HG03097 (cell line): Measurements from ENCODE around the gene SOWAHD.
A peak's percentile ranks its signal among the peaks of the same experiment; 100 is the strongest.
"Not testable (repeated sequence)": the region's sequence is repeated elsewhere in the genome, so short reads cannot be mapped to it uniquely, and the experiment has no call there.

Experiments used
- ATAC-seq: cut with Tn5 transposase; IDR thresholded peaks from one replicate; pipeline ENCODE4 v1.9.1; 2021; ENCODE audit not compliant: unreplicated experiment, low FRiP score

SOWAHD gene

DNA sequence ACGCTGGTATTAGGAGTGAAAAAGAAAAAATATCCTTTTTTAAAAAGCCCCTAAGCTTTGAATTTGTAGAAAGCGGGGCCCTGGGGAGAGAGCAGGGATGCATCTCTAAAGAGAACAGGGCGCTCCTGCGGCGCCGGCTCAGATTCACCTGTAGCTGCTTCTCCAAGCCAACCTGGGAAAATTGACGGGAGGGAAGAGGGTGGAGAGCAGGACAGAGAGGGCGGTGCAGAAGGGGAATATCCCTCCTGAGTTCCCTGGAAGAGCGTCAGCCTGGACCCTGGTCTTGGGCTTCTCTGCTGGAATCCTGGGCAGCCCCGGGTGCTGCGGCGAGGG is 776 bp upstream of the SOWAHD start:
- no peak for ATAC-seq

GRCh38 chrX:119758731-119759247 is 401 bp downstream of the SOWAHD start:
- ATAC-seq = no peak

- no peak for ATAC-seq
Observed at GRCh38 chrX:119759248-119759766, 919 bp downstream of the SOWAHD start.

DNA sequence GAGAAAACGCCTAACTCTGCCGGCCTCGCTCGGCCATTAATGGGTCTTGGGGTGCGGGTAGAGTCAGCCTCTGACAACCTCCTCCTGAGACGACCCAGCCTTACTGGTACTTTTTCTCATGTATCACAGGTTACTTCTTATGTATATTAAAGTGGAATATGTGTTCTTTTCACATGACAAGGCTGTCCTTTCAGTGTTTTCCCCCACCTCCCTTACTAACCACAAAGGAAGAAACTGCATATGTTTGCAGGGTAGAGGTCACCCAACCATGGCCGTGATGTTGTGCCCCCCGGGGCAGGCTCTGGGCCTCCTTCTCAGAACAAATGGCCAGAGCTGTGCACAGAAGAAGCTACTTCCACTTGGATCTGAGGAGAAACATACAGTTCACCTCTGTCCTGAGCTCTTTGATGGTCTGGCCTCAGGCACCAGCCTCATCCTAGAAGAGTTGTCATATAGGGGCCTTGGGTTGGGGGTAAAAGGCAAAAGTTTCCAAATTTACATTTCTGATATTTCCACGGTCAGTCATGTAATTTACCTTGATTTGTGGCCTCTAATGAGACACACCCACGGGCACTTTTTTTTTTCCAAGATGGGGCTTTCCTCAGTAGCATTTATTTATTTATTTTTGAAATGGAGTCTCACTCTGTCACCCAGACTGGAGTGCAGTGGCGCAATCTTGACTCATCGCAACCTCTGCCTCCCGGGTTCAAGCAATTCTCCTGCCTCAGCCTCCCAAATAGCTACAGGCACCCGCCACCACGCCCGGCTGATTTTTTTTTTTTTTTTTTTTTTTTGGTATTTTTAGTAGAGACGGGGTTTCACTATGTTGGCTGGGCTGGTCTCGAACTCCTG is 1.9 kb downstream of the SOWAHD start:
- no peak for ATAC-seq

GRCh38 chrX:119762718-119763117 is 4.3 kb downstream of the SOWAHD start:
- no peak for ATAC-seq

GRCh38 chrX:119763181-119763580 is 4.8 kb downstream of the SOWAHD start:
- no peak for ATAC-seq

GRCh38 chrX:119763836-119764387 is 5.5 kb downstream of the SOWAHD start:
- ATAC-seq = no peak

DNA sequence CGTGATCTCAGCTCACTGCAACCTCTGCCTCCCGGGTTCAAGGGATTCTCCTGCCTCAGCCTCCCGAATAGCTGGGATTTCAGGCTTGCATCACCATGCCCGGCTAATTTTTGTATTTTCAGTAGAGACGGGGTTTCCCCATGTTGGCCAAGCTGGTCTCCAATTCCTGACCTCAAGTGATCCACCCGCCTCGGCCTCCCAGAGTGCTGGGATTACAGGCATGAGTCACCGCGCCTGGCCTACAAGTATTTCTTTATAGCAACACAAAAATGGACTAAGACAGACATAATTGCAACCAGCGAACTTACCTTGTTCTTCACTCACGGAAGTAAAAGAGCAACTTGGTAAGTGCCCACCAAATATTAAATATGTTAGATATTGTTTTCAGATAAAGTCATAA is 10.0 kb downstream of the SOWAHD start:
- not testable (repeated sequence) for ATAC-seq

- ATAC-seq = not testable (repeated sequence)
Observed at GRCh38 chrX:119769388-119769787, 11.0 kb downstream of the SOWAHD start.

- ATAC-seq = no peak
Observed at GRCh38 chrX:119775517-119776238, 17.3 kb downstream of the SOWAHD start.

- ATAC-seq = no peak
Observed at GRCh38 chrX:119778829-119779228, 20.4 kb downstream of the SOWAHD start.

- no peak for ATAC-seq
Observed at GRCh38 chrX:119783026-119783425, 24.6 kb downstream of the SOWAHD start.

- ATAC-seq = no peak
Observed at GRCh38 chrX:119784747-119785446, 26.5 kb downstream of the SOWAHD start.

GRCh38 chrX:119790977-119791436 is 32.6 kb downstream of the SOWAHD start:
- ATAC-seq = peak; percentile 9

- ATAC-seq = peak; percentile 88
Observed at GRCh38 chrX:119791437-119792231, 33.2 kb downstream of the SOWAHD start, which contains the start of gene RPL39. Gene RPL39, minus strand, starts transcription at chrX:119791630. Its CDS starts 54 bp downstream, at chrX:119791576.

DNA sequence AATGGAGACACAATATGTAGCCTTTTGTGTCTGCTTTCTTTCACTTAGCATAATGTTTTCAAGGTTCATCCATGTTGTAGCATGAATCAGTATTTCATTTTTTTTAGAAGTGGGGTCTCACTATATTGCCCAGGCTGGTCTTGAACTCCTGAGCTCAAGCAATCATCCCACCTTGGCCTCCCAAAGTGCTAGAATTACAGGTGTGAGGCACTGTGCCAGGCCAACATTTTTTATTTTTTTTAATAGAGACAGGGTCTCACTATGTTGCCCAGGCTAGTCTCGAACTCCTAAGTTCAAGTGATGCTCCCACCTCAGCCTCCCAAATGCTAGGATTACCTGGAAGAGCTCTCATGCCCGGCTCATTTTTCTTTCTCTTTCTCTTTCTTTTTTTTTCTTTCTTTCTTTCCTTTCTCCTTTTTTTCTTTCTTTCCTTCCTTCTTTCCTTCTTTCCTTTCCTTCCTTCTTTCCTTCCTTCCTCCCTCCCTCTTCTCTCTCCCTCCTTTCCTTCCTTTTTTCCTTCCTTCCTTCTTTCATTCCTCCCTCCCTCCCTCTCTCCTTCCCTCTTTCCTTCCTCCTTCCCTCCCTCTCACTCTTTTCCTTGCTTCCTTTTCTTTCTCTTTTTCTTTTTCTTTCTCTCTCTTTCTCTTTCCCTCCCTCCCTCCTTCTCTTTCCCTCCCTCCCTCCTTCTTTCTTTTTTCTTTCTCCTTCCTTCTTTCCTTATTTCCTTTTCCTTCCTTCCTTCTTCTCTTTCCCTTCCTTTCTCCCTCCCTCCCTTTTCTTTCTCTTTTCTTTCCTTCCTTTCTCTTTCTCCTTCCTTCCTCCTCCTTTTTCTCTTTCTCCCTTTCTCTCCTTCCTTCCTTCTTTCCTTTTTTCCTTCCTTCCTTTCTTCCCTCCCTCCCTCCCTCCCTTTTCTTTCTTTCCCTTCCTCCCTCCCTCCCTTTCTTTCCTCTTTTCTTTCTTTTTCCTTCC is 43.1 kb downstream of the SOWAHD start:
- no peak for ATAC-seq

- no peak for ATAC-seq
Observed at GRCh38 chrX:119802546-119802945, 44.2 kb downstream of the SOWAHD start.

DNA sequence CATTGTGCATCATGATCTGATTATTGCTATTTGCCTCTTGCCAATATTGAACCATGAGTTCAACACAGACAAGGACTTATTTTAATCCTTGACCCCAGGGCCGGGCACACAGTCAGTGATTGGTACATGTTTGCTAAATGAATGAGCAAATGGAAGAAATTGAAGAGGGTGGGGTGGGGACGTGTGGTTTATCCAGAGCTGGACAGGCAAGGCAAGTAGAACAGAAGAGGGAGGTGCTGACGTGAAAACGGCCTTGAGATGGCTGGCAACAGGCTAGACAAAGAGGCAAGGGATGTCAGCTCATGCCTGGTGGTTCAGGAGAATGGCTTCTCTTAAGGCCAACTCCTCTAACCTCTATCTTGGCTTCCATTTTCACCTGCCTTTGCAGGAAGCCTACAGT is 50.1 kb downstream of the SOWAHD start:
- not testable (repeated sequence) for ATAC-seq
